Vagina (tissue), 2 donors: ENCODE data around the gene CXCL16. TPM values are rescaled to one million over a fixed set of nuclear protein-coding genes. Genes with fewer than 3 reads are reported as not detected.

ENCODE experiments used
- DNase-seq, 2 donors: peaks; one replicate each; pipeline ENCODE4 v3.0.0-alpha.2; 2017; ENCODE audit errors: extremely low spot score in 2 of 2
- H3K27ac ChIP-seq: fragments of 200-600 bp; sonication (generic); one replicate; pipeline ENCODE4 v1.5.1; 2019
- H3K27me3 ChIP-seq: fragments of 200-600 bp; sonication (generic); one replicate; pipeline ENCODE4 v1.5.1; 2019
- H3K36me3 ChIP-seq, 2 donors: fragments of 200-600 bp; sonication (generic); one replicate each; pipeline ENCODE4 v1.5.1; 2017 to 2019
- H3K4me1 ChIP-seq: fragments of 200-600 bp; sonication (generic); one replicate; pipeline ENCODE4 v1.5.1; 2019
- H3K4me3 ChIP-seq, 2 donors: fragments of 200-600 bp; sonication (generic); 1 replicate in 1 of 2; 2 replicates in 1 of 2; pipeline ENCODE4 v1.5.1; 2016 to 2019
- H3K9me3 ChIP-seq: fragments of 200-600 bp; sonication (generic); one replicate; pipeline ENCODE4 v1.5.1; 2019
- CTCF ChIP-seq, 3 experiments: fragments of 450-650 bp in 2 of 3; fragments of 200-600 bp in 1 of 3; sonication (generic) in 1 of 3; IDR thresholded peaks; one replicate each; pipeline ENCODE4 v1.5.1; 2017 to 2019; ENCODE audit warnings: antibody characterized with exemption in 3 of 3, mild to moderate bottlenecking in 2 of 3, moderate library complexity in 2 of 3
- POLR2A ChIP-seq, 2 donors: fragments of 450-650 bp; IDR thresholded peaks; one replicate each; pipeline ENCODE4 v1.6.1; 2017; ENCODE audit warnings: antibody characterized with exemption in 2 of 2, mild to moderate bottlenecking in 2 of 2, moderate library complexity in 2 of 2
- POLR2AphosphoS5 ChIP-seq, 2 donors: sonication (generic); formaldehyde crosslinking; IDR thresholded peaks; one replicate each; pipeline ENCODE4 v1.9.0; 2017; ENCODE audit warnings: antibody characterized with exemption in 2 of 2, mild to moderate bottlenecking in 2 of 2, low read depth in 1 of 2; ENCODE audit not compliant: insufficient read depth in 1 of 2
- intact Hi-C: fragments of 100-400 bp; cut with DNase I; formaldehyde crosslinking; loops from one replicate; pipeline ENCODE4 v1.15.1; 2023
- total RNA-seq: library from RNA; depleted of rRNA; stranded (reverse); fragments of >200 nt; gene quantifications from one replicate; pipeline ENCODE4 v1.2.3, GENCODE V29; 2016

Gene CXCL16
- total RNA-seq, 1 donor from 2014 or later = 6.4 TPM

GRCh38 chr17:4743898-4744297 lies 4.2 kb upstream of the CXCL16 start:
- Histone ChIP-seq H3K36me3 (no peaks in the 10 kb centered on the region), H3K4me3 (no peak overlapping the region), H3K9me3 (no peaks in the 10 kb centered on the region), H3K27ac (no peak overlapping the region), H3K4me1 (peaks cover 19% of the 10 kb centered on the region), H3K27me3 (peaks cover 4% of the 10 kb centered on the region)
- intact Hi-C loops = no loop called here
- no peak for DNase-seq
- TF ChIP-seq POLR2A (IDR thresholded peaks at IDR 0.05) (no peak), POLR2AphosphoS5 (IDR thresholded peaks at IDR 0.05; ENCODE audit: insufficient read depth in 1 of 2, low read depth in 1 of 2) (no peak), CTCF (IDR thresholded peaks at IDR 0.05) (no peak)

GRCh38 chr17:4743216-4743615 lies 3.5 kb upstream of the CXCL16 start:
- no peak for DNase-seq
- no peak overlapping the region for H3K4me3 ChIP-seq
- no peaks in the 10 kb centered on the region for H3K9me3 ChIP-seq
- H3K4me1 ChIP-seq = peaks cover 26% of the 10 kb centered on the region
- H3K36me3 ChIP-seq = no peaks in the 10 kb centered on the region
- peaks cover 4% of the 10 kb centered on the region for H3K27me3 ChIP-seq
- H3K27ac ChIP-seq = no peak overlapping the region
- TF ChIP-seq POLR2AphosphoS5 (IDR thresholded peaks at IDR 0.05; ENCODE audit: insufficient read depth in 1 of 2, low read depth in 1 of 2) (no peak), POLR2A (IDR thresholded peaks at IDR 0.05) (no peak), CTCF (IDR thresholded peaks at IDR 0.05) (no peak)
- intact Hi-C loops = no loop called here

- peaks cover 28% of the 10 kb centered on the region for H3K4me1 ChIP-seq
- no peak for DNase-seq
- H3K9me3 ChIP-seq = no peaks in the 10 kb centered on the region
- TF ChIP-seq POLR2AphosphoS5 (IDR thresholded peaks at IDR 0.05; ENCODE audit: insufficient read depth in 1 of 2, low read depth in 1 of 2) (no peak), POLR2A (IDR thresholded peaks at IDR 0.05) (no peak), CTCF (IDR thresholded peaks at IDR 0.05) (no peak)
- no peak overlapping the region for H3K27ac ChIP-seq
- peaks cover 4% of the 10 kb centered on the region for H3K27me3 ChIP-seq
- intact Hi-C loops = no loop called here
- no peaks in the 10 kb centered on the region for H3K36me3 ChIP-seq
- H3K4me3 ChIP-seq = no peak overlapping the region
These were observed 2.9 kb upstream of the CXCL16 start for GRCh38 chr17:4742629-4743028.

- TF ChIP-seq POLR2AphosphoS5 (IDR thresholded peaks at IDR 0.05; ENCODE audit: insufficient read depth in 1 of 2, low read depth in 1 of 2) (no peak), POLR2A (IDR thresholded peaks at IDR 0.05) (no peak), CTCF (IDR thresholded peaks at IDR 0.05) (no peak)
- Histone ChIP-seq H3K9me3 (no peaks in the 10 kb centered on the region), H3K27me3 (peaks cover 4% of the 10 kb centered on the region), H3K4me1 (peaks cover 28% of the 10 kb centered on the region), H3K27ac (no peak overlapping the region), H3K4me3 (no peak overlapping the region), H3K36me3 (no peaks in the 10 kb centered on the region)
- no peak for DNase-seq
- intact Hi-C loops = no loop called here
These were observed 2.4 kb upstream of the CXCL16 start for GRCh38 chr17:4742133-4742532.

GRCh38 chr17:4741544-4741943 lies 1.8 kb upstream of the CXCL16 start:
- no peaks in the 10 kb centered on the region for H3K9me3 ChIP-seq
- intact Hi-C loops = no loop called here
- H3K27ac ChIP-seq = no peak overlapping the region
- no peaks in the 10 kb centered on the region for H3K36me3 ChIP-seq
- no peak for TF ChIP-seq POLR2AphosphoS5 (IDR thresholded peaks at IDR 0.05; ENCODE audit: insufficient read depth in 1 of 2, low read depth in 1 of 2)
- peaks cover 28% of the 10 kb centered on the region for H3K4me1 ChIP-seq
- no peak for DNase-seq
- H3K4me3 ChIP-seq = no peak overlapping the region
- H3K27me3 ChIP-seq = peaks cover 4% of the 10 kb centered on the region
